ENCODE data around the gene CASP9. TPM values are rescaled to one million over a fixed set of nuclear protein-coding genes. Genes with fewer than 3 reads are reported as not detected.
A peak's percentile ranks its signal among the peaks of the same experiment; 100 is the strongest.

Gene CASP9
- total and polyA plus RNA-seq, 2 of the 13 experiments (the other 11 are each of a cell fraction or from before 2014, with no cell fraction given): 8.5 to 11.5 TPM

DNA sequence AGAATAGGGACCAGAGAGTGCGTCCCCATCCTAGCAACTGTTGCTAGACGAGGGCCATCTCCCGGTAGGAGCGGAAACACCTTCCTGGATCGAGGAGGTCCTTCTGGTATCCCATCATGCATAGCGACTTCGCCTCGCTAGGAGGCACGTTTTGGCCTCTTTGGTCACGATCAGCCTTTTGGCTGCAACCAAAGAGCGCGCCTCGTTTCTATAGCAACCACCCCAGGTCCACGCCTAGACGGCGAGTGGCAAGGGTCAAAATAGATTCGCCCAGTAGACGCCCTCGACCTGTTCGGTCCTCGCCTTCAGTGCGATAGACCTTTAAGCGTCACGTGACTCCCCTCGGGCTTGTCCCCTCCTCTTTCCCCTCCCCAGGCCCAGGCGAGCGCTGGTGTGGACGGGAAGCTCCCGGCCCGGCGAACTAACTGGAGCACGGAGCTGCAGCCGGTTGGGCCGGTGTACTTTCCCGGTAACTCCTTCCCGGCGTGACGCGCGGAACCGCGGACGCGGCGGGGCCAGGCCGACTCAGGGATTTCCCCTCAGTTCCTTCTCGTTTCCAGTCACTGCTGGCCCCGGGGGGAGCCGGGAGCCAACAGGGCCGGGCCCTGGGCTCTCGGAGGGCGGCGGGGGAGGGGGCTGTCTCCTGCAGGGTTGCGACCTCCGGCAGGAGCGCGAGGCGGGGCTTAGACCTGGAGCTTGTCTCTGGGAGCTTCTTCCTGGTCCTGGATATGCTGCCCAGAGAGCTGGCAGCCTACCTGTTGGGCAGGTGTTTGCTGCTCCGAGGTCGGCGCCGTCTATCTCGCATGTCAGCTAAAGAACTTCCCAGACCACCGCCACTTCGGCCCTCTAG, 2.7 kb upstream of the CASP9 start, which contains the start of gene DNAJC16 (continued):
- TF ChIP-seq, protein P1, sequence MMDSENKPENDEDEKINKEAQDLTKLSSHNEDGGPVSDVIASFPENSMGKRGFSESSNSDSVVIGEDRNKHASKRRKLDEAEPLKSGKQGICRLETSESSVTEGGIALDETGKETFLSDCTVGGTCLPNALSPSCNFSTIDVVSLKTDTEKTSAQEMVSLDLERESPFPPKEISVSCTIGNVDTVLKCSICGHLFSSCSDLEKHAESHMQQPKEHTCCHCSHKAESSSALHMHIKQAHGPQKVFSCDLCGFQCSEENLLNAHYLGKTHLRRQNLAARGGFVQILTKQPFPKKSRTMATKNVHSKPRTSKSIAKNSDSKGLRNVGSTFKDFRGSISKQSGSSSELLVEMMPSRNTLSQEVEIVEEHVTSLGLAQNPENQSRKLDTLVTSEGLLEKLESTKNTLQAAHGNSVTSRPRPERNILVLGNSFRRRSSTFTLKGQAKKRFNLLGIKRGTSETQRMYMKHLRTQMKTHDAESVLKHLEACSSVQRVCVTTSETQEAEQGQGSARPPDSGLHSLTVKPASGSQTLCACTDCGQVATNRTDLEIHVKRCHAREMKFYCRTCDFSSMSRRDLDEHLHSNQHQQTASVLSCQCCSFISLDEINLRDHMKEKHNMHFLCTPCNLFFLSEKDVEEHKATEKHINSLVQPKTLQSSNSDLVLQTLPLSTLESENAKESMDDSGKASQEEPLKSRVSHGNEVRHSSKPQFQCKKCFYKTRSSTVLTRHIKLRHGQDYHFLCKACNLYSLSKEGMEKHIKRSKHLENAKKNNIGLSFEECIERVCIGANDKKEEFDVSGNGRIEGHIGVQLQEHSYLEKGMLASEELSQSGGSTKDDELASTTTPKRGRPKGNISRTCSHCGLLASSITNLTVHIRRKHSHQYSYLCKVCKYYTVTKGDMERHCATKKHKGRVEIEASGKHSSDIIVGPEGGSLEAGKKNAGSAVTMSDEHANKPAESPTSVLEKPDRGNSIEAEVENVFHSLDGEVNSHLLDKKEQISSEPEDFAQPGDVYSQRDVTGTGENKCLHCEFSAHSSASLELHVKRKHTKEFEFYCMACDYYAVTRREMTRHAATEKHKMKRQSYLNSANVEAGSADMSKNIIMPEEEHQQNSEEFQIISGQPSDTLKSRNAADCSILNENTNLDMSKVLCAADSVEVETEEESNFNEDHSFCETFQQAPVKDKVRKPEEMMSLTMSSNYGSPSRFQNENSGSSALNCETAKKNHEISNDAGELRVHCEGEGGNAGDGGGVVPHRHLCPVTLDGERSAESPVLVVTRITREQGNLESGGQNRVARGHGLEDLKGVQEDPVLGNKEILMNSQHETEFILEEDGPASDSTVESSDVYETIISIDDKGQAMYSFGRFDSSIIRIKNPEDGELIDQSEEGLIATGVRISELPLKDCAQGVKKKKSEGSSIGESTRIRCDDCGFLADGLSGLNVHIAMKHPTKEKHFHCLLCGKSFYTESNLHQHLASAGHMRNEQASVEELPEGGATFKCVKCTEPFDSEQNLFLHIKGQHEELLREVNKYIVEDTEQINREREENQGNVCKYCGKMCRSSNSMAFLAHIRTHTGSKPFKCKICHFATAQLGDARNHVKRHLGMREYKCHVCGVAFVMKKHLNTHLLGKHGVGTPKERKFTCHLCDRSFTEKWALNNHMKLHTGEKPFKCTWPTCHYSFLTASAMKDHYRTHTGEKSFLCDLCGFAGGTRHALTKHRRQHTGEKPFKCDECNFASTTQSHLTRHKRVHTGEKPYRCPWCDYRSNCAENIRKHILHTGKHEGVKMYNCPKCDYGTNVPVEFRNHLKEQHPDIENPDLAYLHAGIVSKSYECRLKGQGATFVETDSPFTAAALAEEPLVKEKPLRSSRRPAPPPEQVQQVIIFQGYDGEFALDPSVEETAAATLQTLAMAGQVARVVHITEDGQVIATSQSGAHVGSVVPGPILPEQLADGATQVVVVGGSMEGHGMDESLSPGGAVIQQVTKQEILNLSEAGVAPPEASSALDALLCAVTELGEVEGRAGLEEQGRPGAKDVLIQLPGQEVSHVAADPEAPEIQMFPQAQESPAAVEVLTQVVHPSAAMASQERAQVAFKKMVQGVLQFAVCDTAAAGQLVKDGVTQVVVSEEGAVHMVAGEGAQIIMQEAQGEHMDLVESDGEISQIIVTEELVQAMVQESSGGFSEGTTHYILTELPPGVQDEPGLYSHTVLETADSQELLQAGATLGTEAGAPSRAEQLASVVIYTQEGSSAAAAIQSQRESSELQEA (CRISPR knock-in tag; IDR thresholded peaks at IDR 0.05; ENCODE audit: not compliant biosample characterization): peak; percentile 76
- TF ChIP-seq ZNF546 (CRISPR knock-in tag; conservative IDR thresholded peaks at IDR 0.05) (0 out of 2 replicates have a peak, but pooled peaks have one; percentile 78), CHCHD3 (CRISPR knock-in tag; IDR thresholded peaks at IDR 0.05) (no peak), KDM4B (CRISPR knock-in tag; IDR thresholded peaks at IDR 0.05) (0 out of 2 replicates have a peak, but pooled peaks have one; percentile 67), ZNF234 (CRISPR knock-in tag; conservative IDR thresholded peaks at IDR 0.05) (no peak), ZNF772 (CRISPR knock-in tag; IDR thresholded peaks at IDR 0.05) (peak; percentile 88; the same call in 1 of the 2 replicates), NFYB (CRISPR knock-in tag; IDR thresholded peaks at IDR 0.05) (no peak; the same call in 1 of the 2 replicates), FOXK2 (IDR thresholded peaks at IDR 0.05) (peak; percentile 65; the same call in 1 of the 2 replicates), ZNF431 (CRISPR knock-in tag; IDR thresholded peaks at IDR 0.05; ENCODE audit: borderline replicate concordance, low read depth) (no peak)
- TF ChIP-seq, protein P2, sequence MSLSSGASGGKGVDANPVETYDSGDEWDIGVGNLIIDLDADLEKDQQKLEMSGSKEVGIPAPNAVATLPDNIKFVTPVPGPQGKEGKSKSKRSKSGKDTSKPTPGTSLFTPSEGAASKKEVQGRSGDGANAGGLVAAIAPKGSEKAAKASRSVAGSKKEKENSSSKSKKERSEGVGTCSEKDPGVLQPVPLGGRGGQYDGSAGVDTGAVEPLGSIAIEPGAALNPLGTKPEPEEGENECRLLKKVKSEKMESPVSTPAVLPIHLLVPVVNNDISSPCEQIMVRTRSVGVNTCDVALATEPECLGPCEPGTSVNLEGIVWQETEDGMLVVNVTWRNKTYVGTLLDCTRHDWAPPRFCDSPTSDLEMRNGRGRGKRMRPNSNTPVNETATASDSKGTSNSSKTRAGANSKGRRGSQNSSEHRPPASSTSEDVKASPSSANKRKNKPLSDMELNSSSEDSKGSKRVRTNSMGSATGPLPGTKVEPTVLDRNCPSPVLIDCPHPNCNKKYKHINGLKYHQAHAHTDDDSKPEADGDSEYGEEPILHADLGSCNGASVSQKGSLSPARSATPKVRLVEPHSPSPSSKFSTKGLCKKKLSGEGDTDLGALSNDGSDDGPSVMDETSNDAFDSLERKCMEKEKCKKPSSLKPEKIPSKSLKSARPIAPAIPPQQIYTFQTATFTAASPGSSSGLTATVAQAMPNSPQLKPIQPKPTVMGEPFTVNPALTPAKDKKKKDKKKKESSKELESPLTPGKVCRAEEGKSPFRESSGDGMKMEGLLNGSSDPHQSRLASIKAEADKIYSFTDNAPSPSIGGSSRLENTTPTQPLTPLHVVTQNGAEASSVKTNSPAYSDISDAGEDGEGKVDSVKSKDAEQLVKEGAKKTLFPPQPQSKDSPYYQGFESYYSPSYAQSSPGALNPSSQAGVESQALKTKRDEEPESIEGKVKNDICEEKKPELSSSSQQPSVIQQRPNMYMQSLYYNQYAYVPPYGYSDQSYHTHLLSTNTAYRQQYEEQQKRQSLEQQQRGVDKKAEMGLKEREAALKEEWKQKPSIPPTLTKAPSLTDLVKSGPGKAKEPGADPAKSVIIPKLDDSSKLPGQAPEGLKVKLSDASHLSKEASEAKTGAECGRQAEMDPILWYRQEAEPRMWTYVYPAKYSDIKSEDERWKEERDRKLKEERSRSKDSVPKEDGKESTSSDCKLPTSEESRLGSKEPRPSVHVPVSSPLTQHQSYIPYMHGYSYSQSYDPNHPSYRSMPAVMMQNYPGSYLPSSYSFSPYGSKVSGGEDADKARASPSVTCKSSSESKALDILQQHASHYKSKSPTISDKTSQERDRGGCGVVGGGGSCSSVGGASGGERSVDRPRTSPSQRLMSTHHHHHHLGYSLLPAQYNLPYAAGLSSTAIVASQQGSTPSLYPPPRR (CRISPR knock-in tag; IDR thresholded peaks at IDR 0.05; ENCODE audit: borderline replicate concordance): peak; percentile 73
- TF ChIP-seq, protein P3, sequence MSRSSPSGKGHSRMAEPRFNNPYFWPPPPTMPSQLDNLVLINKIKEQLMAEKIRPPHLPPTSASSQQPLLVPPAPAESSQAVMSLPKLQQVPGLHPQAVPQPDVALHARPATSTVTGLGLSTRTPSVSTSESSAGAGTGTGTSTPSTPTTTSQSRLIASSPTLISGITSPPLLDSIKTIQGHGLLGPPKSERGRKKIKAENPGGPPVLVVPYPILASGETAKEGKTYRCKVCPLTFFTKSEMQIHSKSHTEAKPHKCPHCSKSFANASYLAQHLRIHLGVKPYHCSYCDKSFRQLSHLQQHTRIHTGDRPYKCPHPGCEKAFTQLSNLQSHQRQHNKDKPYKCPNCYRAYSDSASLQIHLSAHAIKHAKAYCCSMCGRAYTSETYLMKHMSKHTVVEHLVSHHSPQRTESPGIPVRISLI (CRISPR knock-in tag; IDR thresholded peaks at IDR 0.05; ENCODE audit: borderline replicate concordance): 0 out of 2 replicates have a peak, but pooled peaks have one; percentile 22
- TF ChIP-seq, protein P4, sequence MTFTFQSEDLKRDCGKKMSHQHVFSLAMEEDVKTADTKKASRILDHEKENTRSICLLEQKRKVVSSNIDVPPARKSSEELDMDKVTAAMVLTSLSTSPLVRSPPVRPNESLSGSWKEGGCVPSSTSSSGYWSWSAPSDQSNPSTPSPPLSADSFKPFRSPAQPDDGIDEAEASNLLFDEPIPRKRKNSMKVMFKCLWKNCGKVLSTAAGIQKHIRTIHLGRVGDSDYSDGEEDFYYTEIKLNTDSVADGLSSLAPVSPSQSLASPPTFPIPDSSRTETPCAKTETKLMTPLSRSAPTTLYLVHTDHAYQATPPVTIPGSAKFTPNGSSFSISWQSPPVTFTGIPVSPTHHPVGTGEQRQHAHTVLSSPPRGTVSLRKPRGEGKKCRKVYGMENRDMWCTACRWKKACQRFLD (CRISPR knock-in tag; IDR thresholded peaks at IDR 0.05; ENCODE audit: borderline replicate concordance): peak; percentile 75; the same call in 1 of the 2 replicates

All from HepG2 (cell line).